ENCODE results near the gene ADAMTS10.
"Not testable (repeated sequence)": the region's sequence is repeated elsewhere in the genome, so short reads cannot be mapped to it uniquely, and the experiment has no call there.

The ADAMTS10 gene

DNA sequence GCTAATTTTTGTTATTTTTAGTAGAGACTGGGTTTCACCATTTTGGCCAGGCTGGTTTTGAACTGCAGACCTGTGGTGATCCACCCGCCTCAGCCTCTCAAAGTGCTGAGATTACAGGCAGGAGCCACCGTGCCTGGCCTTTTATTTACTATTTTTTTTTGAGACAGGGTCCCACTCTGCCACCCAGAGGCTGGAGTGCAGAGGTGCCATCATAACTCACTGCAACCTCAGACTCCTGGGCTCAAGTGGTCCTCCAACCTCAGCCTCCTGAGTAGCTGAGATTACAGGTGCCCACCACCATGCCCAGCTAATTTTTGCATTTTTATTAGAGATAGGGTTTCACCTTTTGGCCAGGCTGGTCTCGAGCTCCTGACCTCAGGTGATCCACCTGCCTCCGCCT, 12.4 kb upstream of the ADAMTS10 start:
- DNase-seq: not testable (repeated sequence)

DNA sequence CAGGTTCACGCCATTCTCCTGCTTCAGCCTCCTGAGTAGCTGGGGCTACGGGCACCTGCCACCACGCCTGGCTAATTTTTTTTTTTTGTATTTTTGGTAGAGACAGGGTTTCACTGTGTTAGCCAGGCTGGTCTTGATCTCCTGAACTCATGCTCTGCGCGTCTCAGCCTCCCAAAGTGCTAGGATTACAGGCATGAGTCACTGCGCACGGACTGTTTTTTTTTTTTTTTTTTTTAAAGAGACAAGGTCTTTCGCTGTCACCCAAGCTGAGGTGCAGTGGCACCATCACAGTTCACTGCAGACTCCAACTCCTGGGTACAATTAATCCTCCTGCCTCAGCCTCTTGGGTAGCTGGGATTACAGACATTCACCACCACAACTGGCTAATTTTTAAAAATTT, 8.2 kb upstream of the ADAMTS10 start:
- DNase-seq: no peak

DNA sequence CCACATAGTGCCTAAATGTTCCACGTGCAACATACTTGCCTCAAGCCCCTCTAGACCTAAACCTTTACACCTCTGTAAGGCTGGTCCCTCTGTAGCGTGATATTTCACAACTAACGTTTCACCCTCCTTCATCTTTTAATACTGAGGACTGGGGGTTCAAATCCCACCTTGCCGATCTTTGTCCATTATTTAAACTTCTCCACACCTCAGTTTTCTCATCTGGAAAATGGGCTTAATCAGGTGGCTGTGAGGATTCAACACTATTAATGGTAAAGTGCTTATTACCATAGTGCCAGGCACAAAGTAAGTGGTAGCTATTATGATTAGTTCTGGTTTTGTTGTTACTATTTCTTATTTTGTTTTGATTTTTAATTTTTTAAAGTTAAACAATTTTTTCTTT, 7.5 kb upstream of the ADAMTS10 start:
- no peak for DNase-seq

DNA sequence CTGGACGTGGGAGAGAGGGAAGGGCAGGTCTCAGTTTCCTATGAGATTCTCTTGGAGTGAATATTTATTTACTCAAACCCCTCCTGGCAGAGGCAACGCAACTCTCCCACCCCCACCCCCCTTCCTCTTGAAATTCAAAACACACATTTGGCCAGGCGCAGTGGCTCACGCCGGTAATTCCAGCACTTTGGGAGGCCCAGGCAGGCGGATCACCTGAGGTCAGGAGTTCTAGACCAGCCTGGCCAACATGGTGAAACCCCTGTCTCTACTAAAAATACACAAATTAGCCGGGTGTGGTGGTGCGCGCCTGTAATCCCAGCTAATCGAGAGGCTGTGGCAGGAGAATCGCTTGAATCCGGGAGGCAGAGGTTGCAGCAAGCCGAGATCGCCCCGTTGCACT, 6.8 kb upstream of the ADAMTS10 start:
- not testable (repeated sequence) for DNase-seq

DNA sequence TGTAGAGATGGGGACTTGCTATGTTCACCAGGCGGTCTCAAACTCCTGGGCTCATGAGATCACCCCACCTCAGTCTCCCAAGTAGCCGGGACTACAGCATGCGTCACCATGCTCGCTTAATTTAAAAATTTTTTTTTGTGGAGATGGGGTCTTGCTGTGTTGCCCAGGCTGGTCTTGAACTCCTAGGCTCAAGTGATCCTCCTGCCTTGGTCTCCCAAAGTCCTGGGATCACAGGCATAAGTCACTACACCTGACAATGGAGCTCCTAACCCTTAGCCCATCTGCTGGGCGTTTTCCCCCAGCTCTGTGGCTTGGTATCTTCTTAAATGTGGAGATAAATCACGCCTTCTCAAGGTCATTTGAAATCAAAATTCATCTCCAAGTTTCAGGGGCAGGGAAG, 6.3 kb upstream of the ADAMTS10 start:
- DNase-seq: no peak

DNA sequence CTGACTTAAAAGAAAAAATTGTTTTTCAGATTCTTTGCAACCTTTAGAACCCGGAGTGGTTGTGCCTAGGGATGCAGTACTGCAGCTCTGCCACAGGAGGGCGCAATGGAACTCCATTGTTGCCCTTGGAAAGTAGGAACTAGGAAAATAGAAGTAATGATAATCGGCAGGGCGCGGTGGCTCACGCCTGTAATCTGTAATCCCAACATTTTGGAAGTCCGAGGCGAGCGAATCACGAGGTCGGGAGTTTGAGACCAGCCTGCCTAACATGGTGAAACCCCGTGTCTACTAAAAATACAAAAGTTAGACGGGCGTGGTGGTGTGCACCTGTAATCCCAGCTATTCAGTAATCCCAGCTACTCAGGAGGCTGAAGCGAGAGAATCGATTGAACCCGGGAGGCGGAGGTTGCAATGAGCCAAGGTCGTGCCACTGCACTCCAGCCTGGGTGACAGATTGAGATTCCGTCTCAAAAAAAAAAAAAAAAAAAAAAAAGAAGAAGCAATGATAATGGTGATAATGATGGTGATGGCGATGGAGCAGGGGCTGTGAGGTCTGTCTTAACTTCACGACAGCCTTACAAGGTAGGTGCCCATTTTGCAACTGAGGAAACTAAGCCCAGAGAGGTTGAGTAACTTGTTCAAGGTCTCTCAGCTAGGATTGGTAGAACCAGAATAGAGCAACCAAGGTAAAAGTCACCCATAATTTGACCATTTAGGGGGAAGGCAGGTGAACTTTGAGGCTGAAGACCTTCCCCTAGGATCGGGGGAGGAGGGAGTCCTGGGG, 5.5 kb upstream of the ADAMTS10 start:
- DNase-seq: peak; percentile 75

DNA sequence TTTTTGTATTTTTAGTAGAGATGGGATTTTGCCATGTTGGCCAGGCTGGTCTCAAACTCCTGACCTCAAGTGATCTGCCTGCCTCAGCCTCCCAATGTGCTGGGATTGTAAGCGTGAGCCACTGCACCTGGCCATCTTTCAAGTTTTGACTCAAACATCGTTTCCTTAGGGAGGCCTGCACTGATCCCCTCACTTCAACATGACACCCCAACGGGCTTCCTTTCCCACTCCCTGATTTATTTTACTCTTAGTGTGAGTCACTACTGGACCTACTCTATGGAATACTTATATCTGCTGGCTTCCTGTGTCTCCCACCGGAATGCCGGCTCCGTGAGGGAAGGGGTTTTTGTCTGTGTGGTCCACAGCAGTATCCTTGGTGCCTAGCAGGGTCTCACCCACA, 4.5 kb upstream of the ADAMTS10 start:
- DNase-seq: no peak

DNA sequence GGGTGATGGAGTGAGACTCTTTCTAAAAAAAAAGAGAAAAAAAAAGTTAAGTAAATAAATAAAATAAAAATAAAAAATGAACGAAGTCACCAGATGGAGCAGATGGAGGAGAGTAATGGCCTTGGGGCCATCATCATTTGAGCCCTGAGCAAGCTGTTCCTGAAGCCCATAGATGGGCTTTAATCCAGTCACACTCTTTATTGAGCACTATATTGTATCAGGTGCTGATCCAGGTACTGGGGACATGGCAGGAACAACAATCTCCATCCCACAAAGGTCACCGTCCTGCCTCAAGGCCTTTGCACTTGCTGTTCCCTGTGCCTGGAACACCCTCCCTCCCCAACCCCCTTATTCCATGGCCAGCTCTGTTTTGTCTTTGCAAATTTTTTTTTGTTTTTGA, 3.9 kb upstream of the ADAMTS10 start:
- DNase-seq: no peak

DNA sequence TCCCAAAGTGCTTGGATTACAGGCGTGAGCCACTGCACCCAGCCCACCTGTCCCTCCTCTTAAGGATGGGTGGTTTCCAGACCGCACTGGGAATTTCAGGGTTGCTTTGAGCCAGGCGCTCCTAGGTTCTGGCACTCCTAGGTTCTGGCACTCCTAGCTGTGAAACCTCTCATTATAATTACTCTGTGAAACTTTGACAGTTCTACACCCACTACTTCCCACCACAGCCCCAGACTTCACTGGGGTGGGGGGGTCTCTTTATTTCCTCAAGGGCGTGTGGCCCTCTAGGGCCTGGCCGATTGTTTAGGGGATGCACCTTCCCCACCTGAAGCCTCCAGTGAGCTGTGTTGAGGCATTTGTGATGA, 2.3 kb upstream of the ADAMTS10 start:
- DNase-seq: no peak

DNA sequence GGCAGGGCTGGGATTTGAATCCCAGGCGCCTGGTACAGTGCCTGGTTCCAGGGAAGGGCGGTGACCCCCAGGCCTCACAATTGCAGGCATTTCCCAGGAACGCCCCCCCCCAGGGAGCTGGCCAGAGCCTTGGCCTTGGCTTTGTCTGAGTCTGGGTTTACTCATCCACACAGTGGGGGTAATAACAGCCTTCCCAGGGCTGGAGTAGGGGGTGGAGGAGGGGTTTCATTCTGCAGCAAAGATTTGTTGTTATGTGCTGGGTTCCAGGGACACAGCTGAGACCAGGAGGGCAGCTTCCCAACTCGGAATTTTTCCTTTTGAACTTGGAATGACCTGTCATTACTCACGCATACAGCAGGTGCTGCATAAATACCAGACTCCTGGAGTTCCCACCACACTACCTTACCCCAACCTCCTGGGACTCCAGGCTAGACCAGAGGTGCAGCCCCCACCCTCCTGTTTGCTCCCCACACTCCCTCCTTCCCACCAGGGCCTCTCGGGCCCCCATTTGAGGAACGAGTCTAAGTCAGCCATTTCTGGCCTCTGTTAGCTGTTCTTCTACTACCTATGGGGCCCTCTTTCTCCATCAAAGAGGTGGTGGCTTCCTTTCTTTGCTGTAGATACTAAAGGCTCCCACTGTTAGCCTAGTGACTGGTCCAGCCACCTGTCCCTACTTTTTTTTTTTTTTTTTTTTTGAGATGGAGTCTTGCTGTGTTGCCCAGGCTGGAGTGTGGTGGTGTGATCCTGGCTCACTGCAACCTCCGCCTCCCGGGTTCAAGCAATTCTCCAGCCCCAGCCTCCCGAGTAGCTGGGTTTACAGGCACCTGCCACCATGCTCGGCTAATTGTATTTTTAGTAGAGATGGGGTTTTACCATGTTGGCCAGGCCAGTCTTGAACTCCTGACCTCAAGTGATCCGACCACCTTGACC, 1.6 kb upstream of the ADAMTS10 start:
- DNase-seq: no peak

DNA sequence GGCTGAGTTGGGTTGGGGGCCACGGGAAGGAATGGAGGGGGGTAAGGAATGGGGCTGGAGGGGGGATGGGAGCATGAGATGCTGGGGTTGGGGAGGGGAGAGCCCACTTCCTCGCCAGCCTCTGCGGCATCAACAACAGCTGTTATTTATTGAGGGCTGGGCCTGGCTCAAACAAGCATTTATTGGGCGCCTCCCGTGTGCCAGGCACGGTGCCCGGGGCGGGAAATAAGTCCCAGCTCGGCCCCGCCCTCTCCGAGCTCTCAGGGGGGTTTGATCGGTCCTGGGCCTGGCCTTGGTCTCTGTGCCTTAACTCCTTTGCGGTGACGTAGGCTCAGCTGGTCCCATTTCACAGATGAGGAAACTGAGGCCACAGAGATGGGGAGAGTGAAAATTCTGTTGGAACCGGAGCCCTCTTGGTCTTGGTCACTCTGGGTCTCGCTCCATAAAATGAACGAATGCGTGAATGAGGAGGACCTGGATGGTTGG, 919 bp upstream of the ADAMTS10 start:
- no peak for DNase-seq

DNA sequence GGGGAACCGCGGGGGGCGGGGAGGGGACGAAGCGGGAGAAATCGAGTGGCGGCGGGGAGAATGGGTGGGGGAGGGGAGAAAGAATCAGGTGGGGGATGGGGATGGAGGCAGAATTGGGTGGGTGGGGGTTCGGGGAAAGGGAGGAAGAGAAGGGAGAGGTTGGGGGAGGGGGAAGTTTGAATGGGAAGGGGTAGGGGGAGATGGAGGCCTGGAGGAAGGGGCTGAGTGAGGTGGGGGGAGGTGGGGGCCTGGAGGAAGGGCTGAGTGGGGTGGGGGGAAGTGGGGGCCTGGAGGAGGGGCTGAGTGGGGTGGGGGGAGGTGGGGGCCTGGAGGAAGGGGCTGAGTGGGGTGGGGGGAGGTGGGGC, 403 bp upstream of the ADAMTS10 start:
- DNase-seq: no peak

DNA sequence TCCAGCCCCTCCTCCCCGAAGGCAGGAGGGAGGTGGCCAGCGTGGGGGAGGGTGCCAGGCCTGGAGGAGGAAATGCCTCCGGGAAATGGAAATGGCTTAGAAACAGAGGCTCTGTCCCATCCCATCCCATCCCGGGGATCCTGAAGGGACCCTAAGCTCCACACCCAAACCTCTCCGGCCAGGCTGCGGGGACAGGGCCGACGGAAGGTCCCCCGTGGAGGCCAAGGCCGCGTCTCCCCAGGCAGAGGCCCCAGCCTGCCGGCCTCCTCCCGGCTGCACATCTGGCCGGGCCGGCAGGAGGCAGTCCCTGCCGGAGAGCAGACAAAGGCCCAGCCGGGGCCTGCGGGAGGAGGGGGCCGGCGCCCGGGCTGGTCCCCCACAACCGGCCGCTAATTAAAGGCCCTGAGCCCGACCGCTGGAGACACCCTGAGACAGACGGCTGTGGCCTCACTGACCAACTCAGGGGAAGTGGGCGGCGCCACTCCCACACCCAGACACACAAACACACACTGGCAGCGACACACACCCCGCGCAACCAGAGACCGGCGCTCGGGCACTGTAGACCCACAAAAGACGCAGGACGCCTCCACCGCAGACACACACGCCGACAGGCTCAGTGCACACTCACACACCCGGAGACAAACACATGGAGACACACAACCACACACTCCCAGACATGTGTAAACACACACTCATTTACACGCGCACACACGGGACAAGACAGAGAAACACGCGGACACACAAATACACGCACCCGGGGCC, 1.1 kb downstream of the ADAMTS10 start:
- DNase-seq: peak; percentile 43

DNA sequence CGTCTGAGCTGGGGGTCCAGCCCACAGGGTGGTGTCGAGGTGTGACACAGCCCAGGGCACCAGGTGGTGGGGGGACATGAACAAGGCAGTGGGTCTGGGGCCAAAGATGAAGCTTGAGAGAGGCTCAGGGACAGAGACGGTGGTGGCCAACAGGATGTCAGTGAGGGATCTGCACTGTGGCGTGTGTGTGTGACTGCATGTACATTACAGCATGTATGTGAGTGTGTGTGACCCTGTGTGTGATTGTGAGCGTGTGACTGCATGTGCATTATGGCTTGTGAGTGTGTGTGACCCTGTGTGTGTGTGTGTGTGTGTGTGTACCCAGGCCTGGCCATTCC, 1.6 kb downstream of the ADAMTS10 start:
- DNase-seq: no peak

DNA sequence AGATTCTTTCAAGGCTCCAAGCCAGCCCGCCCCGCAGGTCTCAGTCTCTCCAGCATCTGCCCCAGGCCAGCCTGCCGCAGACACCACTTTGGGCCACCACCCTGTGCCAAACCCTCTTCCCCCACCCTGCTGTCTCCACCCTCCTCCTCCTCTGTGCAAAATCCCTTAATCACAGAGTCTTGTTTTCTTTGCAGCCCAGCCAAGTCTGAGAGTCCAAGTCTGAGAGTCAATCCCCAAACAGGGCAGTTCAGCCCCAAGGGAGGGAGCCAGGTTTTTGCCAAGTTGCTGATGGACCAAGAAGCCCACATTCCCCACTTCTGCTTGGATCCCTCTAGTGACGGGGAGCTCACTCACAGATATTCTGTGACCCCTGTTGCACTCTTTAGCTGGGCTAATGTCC, 3.1 kb downstream of the ADAMTS10 start:
- no peak for DNase-seq

DNA sequence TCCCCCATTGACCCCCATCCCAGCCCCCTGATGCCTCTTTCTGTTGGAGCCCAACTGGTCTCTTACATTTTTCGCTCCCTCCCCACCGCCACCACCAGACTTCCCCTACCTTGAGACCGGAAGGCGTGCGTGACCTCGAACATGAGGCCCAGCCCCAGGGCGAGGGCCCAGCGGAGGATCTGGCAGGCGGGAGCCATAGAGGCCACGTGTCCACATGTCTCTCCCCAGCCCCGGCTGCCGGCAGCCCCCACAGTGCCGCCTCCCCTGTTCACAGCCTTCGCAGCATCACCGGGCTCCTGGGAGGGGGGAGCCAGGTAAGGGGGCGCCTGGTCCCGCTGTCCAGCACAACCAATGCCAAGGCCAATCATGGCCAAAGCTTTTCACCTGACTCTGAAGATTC, 5.0 kb downstream of the ADAMTS10 start:
- DNase-seq: no peak

DNA sequence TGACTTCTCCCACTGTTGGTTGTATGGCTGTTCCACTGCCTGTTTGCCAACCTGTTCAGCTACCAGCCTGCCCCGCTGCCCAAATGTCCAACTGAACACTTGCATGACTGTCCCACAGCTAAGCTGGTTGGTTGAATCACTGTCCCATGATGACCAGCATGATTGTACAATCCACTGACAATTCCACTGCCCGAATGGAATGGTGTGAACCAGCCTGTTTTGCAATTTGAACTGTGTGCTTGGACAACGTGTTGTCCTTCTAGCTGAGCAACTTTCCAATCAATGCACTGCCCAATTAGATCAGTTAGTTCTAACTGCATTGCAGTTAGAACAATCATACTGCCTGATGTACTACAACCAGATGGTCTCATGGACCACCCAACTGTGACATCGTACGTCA, 8.7 kb downstream of the ADAMTS10 start:
- peak; percentile 14 for DNase-seq

DNA sequence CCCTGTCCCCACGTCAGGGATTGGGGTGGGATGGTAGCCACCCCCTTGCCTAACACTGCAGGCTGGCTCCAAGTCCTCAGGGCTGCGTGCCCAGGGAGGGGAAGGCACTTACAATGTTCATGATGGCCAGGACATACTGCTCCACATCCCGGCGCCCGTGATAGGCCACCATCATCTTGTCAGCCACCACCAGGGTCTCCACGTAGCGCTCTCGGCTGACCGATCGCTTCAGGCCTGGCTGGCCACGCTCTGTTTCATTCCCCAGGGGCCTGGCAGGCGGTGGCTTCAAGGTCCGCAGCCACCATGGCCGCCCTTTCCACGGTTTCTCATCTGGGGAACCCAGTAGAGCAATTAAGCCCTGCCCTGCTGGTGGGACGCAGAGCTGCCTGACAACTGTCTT, 9.7 kb downstream of the ADAMTS10 start:
- DNase-seq: no peak

DNA sequence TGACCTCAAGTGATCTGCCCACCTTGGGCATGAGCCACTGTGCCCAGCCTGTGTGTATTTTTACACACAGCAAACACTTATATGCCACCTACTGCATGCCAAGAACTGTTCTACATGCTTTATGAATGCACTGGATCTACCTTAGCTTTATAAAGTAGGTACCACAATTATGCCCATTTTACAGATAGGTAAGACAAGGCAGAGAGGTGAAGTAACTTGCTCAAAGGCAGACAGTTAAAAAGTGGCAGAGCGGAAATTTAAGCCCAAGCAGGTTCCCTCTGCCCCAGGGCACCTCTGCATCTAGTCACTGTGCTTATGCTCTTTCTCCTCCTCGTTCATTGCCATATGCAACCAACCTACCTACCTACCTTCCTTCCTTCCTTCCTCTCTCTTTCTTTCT, 10.5 kb downstream of the ADAMTS10 start:
- DNase-seq: no peak

DNA sequence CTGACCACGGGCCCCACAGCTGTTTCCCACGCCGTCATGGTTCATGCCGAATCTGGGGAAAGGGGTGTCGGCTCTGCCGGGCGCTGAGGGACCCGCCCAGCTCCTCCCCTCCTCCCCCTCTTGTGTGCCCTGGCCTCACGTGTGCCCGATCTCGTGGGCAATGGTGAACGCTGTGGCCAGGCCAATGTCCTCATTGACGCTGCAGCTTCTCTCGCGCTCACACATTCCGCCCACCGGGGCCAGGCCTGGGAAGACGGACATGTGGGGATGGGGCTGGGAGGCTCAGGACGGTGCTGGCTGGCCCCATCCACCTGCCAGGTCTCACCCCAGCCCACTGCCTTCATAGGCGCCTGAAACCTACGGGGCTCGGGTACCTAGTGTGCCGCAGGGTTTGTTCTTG, 14.3 kb downstream of the ADAMTS10 start:
- no peak for DNase-seq

DNA sequence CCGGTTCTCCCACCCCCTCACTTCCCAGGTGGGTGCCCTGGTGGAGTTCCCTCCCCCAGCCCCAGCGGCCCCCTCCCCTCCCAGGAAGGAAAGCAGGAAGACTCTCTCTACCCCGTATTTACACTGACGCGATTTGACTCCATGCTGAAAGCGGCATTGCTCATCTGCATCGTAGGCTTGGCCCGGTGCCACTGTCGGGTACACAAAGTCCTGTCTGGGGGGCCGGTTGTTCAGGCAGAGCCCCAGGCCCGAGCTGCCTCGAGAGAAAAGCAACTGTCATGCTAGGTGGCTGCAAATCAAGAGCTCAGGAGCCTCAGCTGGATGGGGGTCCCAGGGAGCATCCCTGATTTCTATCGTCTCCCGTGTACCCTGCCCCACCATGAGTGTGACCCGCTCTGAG, 14.9 kb downstream of the ADAMTS10 start:
- no peak for DNase-seq

DNA sequence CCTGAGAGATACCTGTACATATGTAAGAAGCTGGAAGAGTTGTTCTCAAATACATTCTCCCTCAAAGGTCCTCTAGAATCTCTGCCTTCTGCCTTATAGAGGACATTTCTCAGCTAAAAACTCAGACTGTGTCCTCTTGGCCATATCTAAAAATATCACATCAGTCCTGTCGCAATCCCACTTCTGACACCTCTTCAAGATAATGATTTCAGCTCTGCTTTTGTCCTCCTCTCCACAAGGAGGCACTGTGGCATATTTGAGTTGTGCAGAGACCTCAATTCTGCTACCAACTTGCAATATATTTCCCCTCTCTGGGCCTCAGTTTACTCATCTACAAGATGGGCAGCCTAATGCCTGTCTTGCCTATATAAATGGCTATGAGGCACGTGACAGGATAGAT, 16.6 kb downstream of the ADAMTS10 start:
- DNase-seq: no peak

DNA sequence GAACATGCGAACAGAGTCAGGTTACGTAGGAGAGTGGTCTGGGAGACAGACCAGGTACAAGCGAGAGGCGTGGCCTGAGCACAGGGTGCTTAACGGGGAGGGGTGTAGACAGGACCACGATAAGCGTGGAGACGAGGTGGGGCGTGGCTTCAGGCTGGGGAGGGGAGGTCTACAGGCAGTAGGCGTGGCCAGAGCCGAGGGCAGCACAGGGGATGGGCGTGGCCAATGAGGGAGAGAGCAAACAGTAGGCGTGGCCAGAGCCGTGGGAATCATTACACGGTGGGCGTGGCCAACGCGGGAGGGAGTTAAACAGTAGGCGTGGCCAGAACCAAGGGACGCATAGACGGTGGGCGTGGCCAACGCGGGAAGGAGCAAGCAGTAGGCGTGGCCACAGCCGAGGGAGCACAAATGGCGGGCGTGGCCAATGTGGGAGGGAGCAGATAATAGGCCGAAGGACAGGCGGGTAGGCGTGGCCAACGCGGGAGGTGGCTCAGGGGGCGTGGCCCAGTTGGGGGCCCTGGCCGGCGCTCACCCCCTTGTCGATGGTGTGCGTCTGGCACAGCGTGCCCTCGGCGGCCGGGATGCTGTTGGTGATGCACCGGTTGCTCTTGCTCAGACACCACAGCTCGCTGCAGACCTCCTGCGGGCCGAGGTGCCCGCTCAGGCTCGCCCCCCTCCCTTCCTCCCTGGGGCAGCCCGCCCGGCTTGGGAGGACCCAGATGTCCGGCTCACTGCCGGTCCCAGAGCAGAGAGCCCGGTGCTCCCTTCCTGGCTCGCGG, 18.1 kb downstream of the ADAMTS10 start:
- peak; percentile 77 for DNase-seq

Measured in inflammatory macrophage treated with lipopolysaccharide for 4 hours (primary cell).